Progenitor cell of endocrine pancreas (in vitro differentiated cells): ENCODE results near the gene CAPN5. TPM values are rescaled to one million over a fixed set of nuclear protein-coding genes. Genes with fewer than 3 reads are reported as not detected.

Experiments used
- DNase-seq: peaks from one replicate; pipeline ENCODE4 v3.0.0; 2021; ENCODE audit warnings: low spot score; ENCODE audit not compliant: unreplicated experiment
- H3K27ac Mint-ChIP-seq: 2 replicates; pipeline ENCODE4 v1.8.0; 2021; ENCODE audit warnings: mild to moderate bottlenecking, moderate library complexity, mixed read lengths
- H3K27me3 Mint-ChIP-seq: 2 replicates; pipeline ENCODE4 v1.8.0; 2021; ENCODE audit warnings: mixed read lengths
- H3K36me3 Mint-ChIP-seq: 2 replicates; pipeline ENCODE4 v1.8.0; 2022; ENCODE audit warnings: mixed read lengths; ENCODE audit not compliant: insufficient read depth
- H3K4me1 Mint-ChIP-seq: 2 replicates; pipeline ENCODE4 v1.8.0; 2021; ENCODE audit warnings: low read depth, mixed read lengths
- H3K4me3 Mint-ChIP-seq: 2 replicates; pipeline ENCODE4 v1.8.0; 2021; ENCODE audit warnings: low read depth, mild to moderate bottlenecking, moderate library complexity, mixed read lengths
- H3K9me3 Mint-ChIP-seq: 2 replicates; pipeline ENCODE4 v1.8.0; 2021; ENCODE audit warnings: low read depth, mixed read lengths
- total RNA-seq: library from RNA; stranded (reverse); gene quantifications from 2 replicates; pipeline ENCODE4 v1.2.1, GENCODE V29; 2021
- TF ChIP-seq, protein P1 (sequence below): fragments of 200-600 bp; sonication (generic); IDR thresholded peaks from one replicate; pipeline ENCODE4 v1.5.0; 2021; ENCODE audit warnings: antibody characterized with exemption, mild to moderate bottlenecking; ENCODE audit not compliant: unreplicated experiment

The CAPN5 gene
- total RNA-seq, 1 donor from 2014 or later: 10.9 TPM

DNA sequence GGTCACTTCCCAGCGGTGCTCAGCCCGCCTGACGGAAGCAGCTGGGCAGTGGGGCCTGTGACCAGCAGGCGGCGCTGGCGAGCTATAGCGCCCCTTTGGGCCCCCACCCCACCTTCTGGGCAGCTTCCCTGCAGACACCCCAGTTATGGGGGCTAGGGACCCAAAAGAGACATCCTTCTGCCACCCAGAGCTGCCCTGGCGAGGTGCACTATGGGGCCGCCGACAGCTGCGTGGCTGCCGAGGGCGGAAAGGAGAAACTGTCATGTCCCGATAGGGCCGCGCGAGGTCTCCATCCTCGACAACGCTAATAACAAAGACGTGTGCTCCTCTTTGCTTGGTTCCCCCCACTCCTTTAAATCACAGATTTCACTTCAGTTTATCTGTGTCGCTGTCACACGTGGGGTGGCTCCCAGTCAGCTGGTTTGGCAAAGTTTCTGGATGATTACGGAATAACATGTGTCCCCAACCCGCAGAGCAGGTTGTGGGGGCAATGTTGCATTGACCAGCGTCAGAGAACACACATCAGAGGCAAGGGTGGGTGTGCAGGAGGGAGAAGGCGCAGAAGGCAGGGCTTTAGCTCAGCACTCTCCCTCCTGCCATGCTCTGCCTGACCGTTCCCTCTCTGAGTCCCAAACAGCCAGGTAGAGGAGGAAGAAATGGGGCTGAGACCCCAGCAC is 60.6 kb downstream of the CAPN5 start:
- Mint-ChIP-seq H3K4me1 (peaks cover 11% of the 10 kb centered on the region), H3K4me3 (peak overlapping the region; percentile 57), H3K27me3 (no peaks in the 10 kb centered on the region), H3K27ac (peak overlapping the region; percentile 81), H3K36me3 (peaks cover 1% of the 10 kb centered on the region), H3K9me3 (no peaks in the 10 kb centered on the region)
- TF ChIP-seq, protein P1, sequence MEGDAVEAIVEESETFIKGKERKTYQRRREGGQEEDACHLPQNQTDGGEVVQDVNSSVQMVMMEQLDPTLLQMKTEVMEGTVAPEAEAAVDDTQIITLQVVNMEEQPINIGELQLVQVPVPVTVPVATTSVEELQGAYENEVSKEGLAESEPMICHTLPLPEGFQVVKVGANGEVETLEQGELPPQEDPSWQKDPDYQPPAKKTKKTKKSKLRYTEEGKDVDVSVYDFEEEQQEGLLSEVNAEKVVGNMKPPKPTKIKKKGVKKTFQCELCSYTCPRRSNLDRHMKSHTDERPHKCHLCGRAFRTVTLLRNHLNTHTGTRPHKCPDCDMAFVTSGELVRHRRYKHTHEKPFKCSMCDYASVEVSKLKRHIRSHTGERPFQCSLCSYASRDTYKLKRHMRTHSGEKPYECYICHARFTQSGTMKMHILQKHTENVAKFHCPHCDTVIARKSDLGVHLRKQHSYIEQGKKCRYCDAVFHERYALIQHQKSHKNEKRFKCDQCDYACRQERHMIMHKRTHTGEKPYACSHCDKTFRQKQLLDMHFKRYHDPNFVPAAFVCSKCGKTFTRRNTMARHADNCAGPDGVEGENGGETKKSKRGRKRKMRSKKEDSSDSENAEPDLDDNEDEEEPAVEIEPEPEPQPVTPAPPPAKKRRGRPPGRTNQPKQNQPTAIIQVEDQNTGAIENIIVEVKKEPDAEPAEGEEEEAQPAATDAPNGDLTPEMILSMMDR: peak; percentile 99
- DNase-seq: peak; percentile 58

DNA sequence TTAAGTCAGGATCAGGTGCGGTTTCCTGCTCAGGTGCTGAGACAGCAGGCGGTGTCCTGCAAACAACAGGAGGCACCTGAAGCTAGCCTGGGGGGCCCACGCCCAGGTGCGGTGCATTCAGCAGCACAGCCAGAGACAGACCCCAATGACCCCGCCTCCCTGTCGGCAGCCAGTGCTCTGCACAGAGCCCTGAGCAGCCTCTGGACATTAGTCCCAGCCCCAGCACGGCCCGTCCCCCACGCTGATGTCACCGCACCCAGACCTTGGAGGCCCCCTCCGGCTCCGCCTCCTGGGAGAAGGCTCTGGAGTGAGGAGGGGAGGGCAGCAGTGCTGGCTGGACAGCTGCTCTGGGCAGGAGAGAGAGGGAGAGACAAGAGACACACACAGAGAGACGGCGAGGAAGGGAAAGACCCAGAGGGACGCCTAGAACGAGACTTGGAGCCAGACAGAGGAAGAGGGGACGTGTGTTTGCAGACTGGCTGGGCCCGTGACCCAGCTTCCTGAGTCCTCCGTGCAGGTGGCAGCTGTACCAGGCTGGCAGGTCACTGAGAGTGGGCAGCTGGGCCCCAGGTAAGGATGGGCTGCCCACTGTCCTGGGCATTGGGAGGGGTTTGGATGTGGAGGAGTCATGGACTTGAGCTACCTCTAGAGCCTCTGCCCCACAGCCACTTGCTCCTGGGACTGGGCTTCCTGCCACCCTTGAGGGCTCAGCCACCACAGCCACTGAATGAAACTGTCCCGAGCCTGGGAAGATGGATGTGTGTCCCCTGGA is 61.3 kb downstream of the CAPN5 start, which contains the start of gene MYO7A:
Gene MYO7A, plus strand, starts transcription at position 327 of the 772 bp plus-strand sequence. CDS start 2,389 bp downstream, outside the sequence.
- H3K4me1 Mint-ChIP-seq: peaks cover 11% of the 10 kb centered on the region
- peak within 1 kb of the TSS; percentile 57 for H3K4me3 Mint-ChIP-seq
- TF ChIP-seq, protein P1: no peak
- H3K27me3 Mint-ChIP-seq: no peaks in the 10 kb centered on the region
- peaks cover 1% of the 10 kb centered on the region for H3K36me3 Mint-ChIP-seq
- DNase-seq: peak; percentile 73
- no peaks in the 10 kb centered on the region for H3K9me3 Mint-ChIP-seq
- H3K27ac Mint-ChIP-seq: peak within 1 kb of the TSS; percentile 85

DNA sequence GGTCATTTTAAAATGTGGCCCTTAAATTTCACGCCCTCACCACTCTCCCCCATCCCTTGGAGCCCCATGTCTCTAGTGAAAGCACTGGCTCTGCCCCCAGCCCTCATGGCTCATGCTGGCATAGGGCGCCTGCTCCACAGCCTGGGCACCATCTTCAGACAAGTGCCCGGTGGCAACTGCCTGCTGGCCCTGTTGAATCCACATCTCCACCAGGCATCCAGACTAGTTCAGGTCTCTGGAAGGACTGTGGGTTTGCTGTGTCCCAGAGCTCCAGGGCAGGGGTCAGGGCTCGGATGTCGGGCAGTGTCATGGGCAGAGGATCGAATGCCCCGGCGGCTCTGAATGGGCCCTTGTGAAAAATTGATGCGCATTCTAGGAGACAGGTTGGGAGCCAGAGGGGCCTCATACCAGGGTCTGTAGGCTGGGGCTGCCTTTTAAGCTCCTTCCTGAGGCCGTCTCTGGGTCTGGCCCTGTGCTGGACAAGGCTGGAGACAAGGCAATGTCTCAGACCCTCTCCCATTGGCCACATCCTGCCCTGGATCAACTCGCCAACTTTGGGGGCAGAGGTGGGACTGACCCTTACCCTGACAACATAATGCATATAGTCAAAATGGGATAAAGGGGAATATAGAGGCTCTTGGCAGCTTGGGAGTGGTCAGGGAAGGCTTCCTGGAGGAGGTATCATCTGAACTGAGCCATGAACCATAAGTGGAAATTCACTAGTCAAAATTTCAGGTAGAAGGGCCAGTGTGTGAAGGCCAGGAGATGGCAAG is 62.5 kb downstream of the CAPN5 start:
- Mint-ChIP-seq H3K27ac (no peak overlapping the region), H3K27me3 (no peaks in the 10 kb centered on the region), H3K36me3 (peaks cover under 1% of the 10 kb centered on the region), H3K4me1 (peaks cover 11% of the 10 kb centered on the region), H3K4me3 (no peak overlapping the region), H3K9me3 (no peaks in the 10 kb centered on the region)
- DNase-seq: no peak
- TF ChIP-seq, protein P1: no peak

DNA sequence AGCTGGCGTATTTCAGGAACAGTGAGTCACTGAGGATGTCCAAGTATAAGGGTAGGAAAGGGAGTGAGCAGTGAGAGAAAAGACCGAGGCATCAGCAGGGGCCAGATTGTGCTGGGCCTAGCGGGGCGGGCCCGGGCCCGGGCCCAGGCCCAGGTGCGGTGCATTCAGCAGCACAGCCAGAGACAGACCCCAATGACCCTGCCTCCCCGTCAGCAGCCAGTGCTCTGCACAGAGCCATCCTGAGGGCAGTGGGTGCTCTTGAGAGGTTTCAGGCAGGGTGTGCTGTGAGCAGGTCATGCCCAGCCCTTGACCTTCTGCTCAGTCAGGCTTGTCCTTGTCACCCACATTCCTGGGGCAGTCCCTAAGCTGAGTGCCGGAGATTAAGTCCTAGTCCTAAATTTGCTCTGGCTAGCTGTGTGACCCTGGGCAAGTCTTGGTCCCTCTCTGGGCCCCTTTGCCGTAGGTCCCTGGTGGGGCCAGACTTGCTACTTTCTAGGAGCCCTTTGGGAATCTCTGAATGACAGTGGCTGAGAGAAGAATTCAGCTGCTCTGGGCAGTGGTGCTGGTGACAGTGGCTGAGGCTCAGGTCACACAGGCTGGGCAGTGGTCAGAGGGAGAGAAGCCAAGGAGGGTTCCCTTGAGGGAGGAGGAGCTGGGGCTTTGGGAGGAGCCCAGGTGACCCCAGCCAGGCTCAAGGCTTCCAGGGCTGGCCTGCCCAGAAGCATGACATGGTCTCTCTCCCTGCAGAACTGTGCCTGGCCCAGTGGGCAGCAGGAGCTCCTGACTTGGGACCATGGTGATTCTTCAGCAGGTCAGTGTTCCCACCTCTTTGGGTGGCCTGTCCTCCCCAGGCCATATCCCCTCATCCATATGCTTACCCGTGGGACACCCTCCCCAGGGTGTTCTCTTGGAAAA is 63.3 kb downstream of the CAPN5 start:
- Mint-ChIP-seq H3K27ac (no peak overlapping the region), H3K4me1 (peaks cover 11% of the 10 kb centered on the region), H3K4me3 (no peak overlapping the region), H3K9me3 (no peaks in the 10 kb centered on the region), H3K36me3 (no peaks in the 10 kb centered on the region), H3K27me3 (no peaks in the 10 kb centered on the region)
- no peak for DNase-seq
- TF ChIP-seq, protein P1: no peak
